IMR-90 (cell line): ENCODE data around the gene ACOX1.

ENCODE experiments used
- CHD1 ChIP-seq: IDR thresholded peaks from 2 replicates; pipeline ENCODE4 v1.6.1; 2012; ENCODE audit warnings: low read depth, low read length, improper control_type of control experiment
- MAZ ChIP-seq: IDR thresholded peaks from 2 replicates; pipeline ENCODE4 v1.6.1; 2012; ENCODE audit warnings: low read depth, mild to moderate bottlenecking, low read length, improper control_type of control experiment, moderate library complexity, borderline replicate concordance
- POLR2A ChIP-seq: IDR thresholded peaks from 2 replicates; pipeline ENCODE4 v1.6.1; 2012; ENCODE audit warnings: mild to moderate bottlenecking, low read depth, low read length
- RFX5 ChIP-seq: IDR thresholded peaks from 2 replicates; pipeline ENCODE4 v1.8.0; 2012; ENCODE audit warnings: low read depth, mild to moderate bottlenecking, low read length, moderate library complexity
- TF ChIP-seq, protein P1 (sequence below): conservative IDR thresholded peaks from 2 replicates; pipeline ENCODE4 v1.5.1; 2012; ENCODE audit warnings: mild to moderate bottlenecking, low read depth, low read length, improper control_type of control experiment

DNA sequence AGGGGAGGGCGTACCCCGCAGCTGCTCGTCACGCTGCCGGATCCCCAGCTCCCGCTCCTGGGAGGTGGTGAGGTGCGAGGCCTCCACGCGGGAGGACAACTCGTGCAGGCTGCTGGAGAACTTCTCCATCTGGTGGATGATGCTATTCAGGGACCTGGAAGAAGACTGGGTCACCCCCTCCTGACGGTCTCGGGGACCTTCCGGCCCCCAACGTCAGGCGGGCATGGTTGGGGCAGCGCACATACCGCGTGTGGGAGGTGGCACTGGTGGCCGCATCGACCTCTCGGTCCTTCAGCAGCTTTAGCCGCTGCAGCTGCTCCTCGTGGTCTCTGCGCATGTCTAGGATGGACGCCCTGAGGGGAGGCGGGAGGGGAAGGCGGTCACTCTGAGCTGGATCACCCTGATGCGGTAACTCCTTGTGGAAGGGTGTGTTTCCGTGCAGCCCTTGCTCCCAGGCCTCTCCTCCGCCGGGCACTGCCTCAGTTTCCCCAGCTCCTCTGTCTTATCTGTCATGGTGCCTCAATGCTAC is 61.0 kb downstream of the ACOX1 start:
- TF ChIP-seq, protein P1, sequence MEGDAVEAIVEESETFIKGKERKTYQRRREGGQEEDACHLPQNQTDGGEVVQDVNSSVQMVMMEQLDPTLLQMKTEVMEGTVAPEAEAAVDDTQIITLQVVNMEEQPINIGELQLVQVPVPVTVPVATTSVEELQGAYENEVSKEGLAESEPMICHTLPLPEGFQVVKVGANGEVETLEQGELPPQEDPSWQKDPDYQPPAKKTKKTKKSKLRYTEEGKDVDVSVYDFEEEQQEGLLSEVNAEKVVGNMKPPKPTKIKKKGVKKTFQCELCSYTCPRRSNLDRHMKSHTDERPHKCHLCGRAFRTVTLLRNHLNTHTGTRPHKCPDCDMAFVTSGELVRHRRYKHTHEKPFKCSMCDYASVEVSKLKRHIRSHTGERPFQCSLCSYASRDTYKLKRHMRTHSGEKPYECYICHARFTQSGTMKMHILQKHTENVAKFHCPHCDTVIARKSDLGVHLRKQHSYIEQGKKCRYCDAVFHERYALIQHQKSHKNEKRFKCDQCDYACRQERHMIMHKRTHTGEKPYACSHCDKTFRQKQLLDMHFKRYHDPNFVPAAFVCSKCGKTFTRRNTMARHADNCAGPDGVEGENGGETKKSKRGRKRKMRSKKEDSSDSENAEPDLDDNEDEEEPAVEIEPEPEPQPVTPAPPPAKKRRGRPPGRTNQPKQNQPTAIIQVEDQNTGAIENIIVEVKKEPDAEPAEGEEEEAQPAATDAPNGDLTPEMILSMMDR, result no peak
- TF ChIP-seq MAZ, result no peak
- TF ChIP-seq RFX5, result no peak
- no peak for TF ChIP-seq POLR2A
- TF ChIP-seq CHD1, result no peak
